NT2/D1 (cell line): ENCODE results near the gene GSTM2.

Experiments used
- DNase-seq: peaks from one replicate; pipeline ENCODE4 v3.0.0-alpha.2; 2011; ENCODE audit warnings: low read depth, low spot score
- H3K27me3 ChIP-seq: 2 replicates; pipeline ENCODE4 v1.6.0; 2011; ENCODE audit warnings: mild to moderate bottlenecking; ENCODE audit not compliant: insufficient read length, insufficient read depth
- H3K36me3 ChIP-seq: 2 replicates; pipeline ENCODE4 v1.6.1; 2011; ENCODE audit warnings: mild to moderate bottlenecking, low read length, mixed read lengths; ENCODE audit not compliant: insufficient read depth, insufficient read length
- H3K4me1 ChIP-seq: 2 replicates; pipeline ENCODE4 v1.5.1; 2011; ENCODE audit not compliant: insufficient read depth, insufficient read length
- H3K4me3 ChIP-seq: 2 replicates; pipeline ENCODE4 v1.5.1; 2011; ENCODE audit warnings: low read depth; ENCODE audit not compliant: insufficient read length
- H3K9ac ChIP-seq: 2 replicates; pipeline ENCODE4 v1.6.0; 2011; ENCODE audit warnings: low read depth; ENCODE audit not compliant: insufficient read length
- H3K9me3 ChIP-seq: 2 replicates; pipeline ENCODE4 v1.5.1; 2011; ENCODE audit warnings: mild to moderate bottlenecking, low read length; ENCODE audit not compliant: insufficient read depth
- SUZ12 ChIP-seq: IDR thresholded peaks from 2 replicates; pipeline ENCODE4 v1.6.1; 2011; ENCODE audit not compliant: insufficient read length, insufficient read depth; ENCODE audit errors: extremely low read depth
- YY1 ChIP-seq: IDR thresholded peaks from 2 replicates; pipeline ENCODE4 v1.6.1; 2011; ENCODE audit not compliant: insufficient read length, insufficient read depth
- ZNF274 ChIP-seq: IDR thresholded peaks from 2 replicates; pipeline ENCODE4 v1.6.1; 2011; ENCODE audit warnings: mild to moderate bottlenecking, low read depth, low read length

The GSTM2 gene

GRCh38 chr1:109631513-109632505 is 36.0 kb upstream of the GSTM2 start:
- Histone ChIP-seq H3K27me3 (no peaks in the 10 kb centered on the region), H3K4me3 (no peak overlapping the region), H3K9ac (peak overlapping the region; percentile 37), H3K36me3 (peaks cover 57% of the 10 kb centered on the region), H3K9me3 (no peaks in the 10 kb centered on the region), H3K4me1 (peaks cover 17% of the 10 kb centered on the region)
- TF ChIP-seq SUZ12 (no peak), YY1 (no peak)
- no peak for DNase-seq

DNA sequence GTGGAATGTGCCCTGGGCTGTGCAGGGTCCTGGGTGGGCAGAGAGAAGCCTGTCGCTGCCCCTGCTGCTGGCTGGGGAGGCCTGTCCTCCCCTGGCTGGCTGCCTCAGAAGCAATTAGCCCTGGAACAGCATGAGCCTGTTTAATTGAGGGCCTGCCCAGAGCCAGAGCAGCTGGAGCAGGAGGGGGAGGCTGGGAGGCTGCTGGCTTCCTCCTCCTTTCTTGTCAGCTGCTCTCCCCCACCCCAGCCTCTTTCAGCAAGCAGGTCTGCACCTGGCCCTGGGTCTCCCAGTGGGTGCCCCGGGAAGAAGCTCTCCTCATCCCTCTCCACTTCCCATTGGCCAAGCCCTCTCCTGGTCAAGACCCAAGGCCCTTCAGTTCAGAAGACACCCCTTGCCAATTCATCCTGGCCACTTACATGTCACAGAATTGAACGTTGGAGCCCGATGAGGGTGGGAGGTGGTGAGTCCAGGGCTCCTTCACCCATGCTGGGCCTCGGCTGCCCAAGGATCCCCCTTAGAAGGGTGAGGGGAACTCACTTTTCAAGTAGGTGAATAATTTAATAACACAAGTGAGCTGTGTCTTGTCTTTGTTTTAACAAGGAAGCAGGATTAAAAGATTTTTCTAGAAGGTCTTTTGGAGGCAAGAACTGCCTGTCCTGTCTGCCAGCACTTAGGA is 35.0 kb upstream of the GSTM2 start:
- peaks cover 18% of the 10 kb centered on the region for H3K4me1 ChIP-seq
- H3K4me3 ChIP-seq, result no peak overlapping the region
- DNase-seq, result no peak
- TF ChIP-seq YY1 (no peak), ZNF274 (no peak), SUZ12 (no peak)
- H3K9me3 ChIP-seq, result no peaks in the 10 kb centered on the region
- H3K27me3 ChIP-seq, result no peaks in the 10 kb centered on the region
- peak overlapping the region; percentile 33 for H3K9ac ChIP-seq
- H3K36me3 ChIP-seq, result peaks cover 47% of the 10 kb centered on the region

DNA sequence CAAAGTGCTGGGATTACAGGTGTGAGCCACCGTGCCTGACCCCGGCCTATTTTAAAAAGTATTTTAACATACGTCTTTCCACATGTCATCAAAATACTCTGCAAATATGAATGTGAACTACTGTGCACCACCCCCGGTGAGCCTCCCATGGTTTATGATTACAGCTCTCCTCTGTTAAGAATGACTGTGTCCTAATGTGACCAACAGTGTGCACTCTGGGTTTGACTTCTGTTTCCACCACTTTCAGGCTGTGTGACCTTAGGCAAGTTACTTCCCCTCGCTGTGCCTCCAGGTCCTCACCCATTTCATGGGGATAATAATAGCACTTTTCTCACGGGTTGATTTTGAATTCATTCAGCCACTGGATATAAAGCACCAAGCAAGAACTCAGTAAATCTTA is 33.6 kb upstream of the GSTM2 start:
- no peak for DNase-seq

DNA sequence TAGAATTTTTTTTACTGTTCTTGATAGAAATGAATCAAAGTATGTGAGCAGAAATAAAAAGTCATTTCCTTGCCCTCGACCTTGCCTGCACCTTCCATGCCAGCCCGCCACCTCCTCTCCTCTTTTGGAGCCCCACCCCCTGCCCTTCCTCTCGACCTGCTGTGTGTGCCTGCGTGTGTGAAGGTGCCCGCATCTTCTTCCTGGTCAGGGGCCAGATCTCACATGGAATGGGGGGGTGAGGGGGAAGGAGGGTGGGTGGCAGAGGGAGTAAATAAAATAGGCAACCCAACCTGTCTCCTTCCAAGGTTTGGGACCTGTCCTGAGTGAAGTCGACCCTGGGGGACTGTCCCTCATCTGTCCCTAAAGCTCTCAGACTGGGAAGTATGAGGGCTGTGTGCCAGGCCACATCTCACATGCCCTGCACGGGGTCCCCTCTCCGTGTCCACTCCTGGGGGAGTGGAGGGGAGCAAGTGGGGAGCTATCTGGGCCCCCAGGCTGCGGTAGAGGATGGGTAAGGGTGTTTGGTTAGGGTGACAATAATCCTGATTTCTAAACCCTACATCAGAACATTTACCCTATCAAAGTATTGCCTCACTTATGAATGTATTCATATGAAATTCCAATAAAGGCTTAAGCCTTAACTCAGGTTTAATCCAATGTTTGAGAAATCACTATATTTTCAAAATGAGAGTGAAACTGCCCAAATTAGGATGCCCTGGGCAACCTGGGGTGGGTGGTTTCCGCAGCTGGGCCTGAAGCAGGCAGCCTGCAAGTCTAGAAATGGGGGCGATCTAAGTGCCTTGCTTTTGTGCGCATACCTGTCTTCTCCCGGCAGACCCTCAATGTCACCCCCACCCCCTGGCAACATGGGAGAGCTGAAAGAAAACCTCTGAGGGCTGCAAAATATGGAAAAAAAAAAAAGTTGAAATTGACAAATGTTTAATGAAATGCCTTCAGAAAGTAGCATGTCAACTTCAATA is 32.8 kb upstream of the GSTM2 start:
- H3K36me3 ChIP-seq, result peaks cover 25% of the 10 kb centered on the region
- no peaks in the 10 kb centered on the region for H3K27me3 ChIP-seq
- no peak overlapping the region for H3K9ac ChIP-seq
- H3K4me1 ChIP-seq, result peaks cover 25% of the 10 kb centered on the region
- H3K4me3 ChIP-seq, result no peak overlapping the region
- TF ChIP-seq ZNF274 (no peak), YY1 (no peak), SUZ12 (no peak)
- DNase-seq, result no peak
- H3K9me3 ChIP-seq, result no peaks in the 10 kb centered on the region

More for the DNA sequence above, 33.6 kb upstream of the GSTM2 start:
- no peak for TF ChIP-seq ZNF274
- no peak for TF ChIP-seq SUZ12
- TF ChIP-seq YY1, result no peak
- Histone ChIP-seq H3K27me3 (no peaks in the 10 kb centered on the region), H3K4me3 (no peak overlapping the region), H3K36me3 (peaks cover 32% of the 10 kb centered on the region), H3K9me3 (no peaks in the 10 kb centered on the region), H3K9ac (no peak overlapping the region), H3K4me1 (peaks cover 18% of the 10 kb centered on the region)

GRCh38 chr1:109635862-109636200 is 32.0 kb upstream of the GSTM2 start:
- no peak for DNase-seq
- TF ChIP-seq YY1, result no peak
- no peak for TF ChIP-seq ZNF274
- TF ChIP-seq SUZ12, result no peak
- Histone ChIP-seq H3K27me3 (no peaks in the 10 kb centered on the region), H3K9ac (peak overlapping the region; percentile 7), H3K4me1 (peaks cover 25% of the 10 kb centered on the region), H3K4me3 (no peak overlapping the region), H3K9me3 (no peaks in the 10 kb centered on the region), H3K36me3 (peaks cover 19% of the 10 kb centered on the region)

- Histone ChIP-seq H3K27me3 (peaks cover 3% of the 10 kb centered on the region), H3K9me3 (no peaks in the 10 kb centered on the region), H3K9ac (peak overlapping the region; percentile 7), H3K4me1 (peaks cover 24% of the 10 kb centered on the region), H3K36me3 (peaks cover 13% of the 10 kb centered on the region), H3K4me3 (no peak overlapping the region)
- DNase-seq, result no peak
- no peak for TF ChIP-seq SUZ12
- no peak for TF ChIP-seq YY1
- no peak for TF ChIP-seq ZNF274
Measured at GRCh38 chr1:109636201-109636952, 31.5 kb upstream of the GSTM2 start.
